Measurements from ENCODE around the gene MLLT1.

MLLT1 gene

DNA sequence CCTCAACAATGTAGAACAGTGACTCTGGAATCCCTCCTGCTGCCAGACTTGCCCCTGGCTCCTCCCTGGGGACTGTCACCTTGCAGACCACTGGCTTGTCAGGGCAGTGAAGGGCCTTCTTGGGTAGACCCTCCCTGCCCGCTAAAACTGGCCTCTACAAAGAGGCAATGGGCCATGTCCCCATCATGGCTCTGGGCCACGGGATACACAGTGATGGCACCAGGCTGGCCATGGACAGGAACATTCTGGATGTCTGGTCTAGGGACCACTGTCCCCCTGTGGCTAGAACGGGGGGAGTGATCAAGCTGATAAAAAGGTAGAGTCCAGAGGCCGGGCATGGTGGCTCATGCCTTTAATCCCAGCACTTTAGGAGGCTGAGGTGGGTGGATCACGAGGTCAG is 83.4 kb downstream of the MLLT1 start:
- DNase-seq (ENCODE audit: low spot score): no peak
- TF ChIP-seq, protein P1, sequence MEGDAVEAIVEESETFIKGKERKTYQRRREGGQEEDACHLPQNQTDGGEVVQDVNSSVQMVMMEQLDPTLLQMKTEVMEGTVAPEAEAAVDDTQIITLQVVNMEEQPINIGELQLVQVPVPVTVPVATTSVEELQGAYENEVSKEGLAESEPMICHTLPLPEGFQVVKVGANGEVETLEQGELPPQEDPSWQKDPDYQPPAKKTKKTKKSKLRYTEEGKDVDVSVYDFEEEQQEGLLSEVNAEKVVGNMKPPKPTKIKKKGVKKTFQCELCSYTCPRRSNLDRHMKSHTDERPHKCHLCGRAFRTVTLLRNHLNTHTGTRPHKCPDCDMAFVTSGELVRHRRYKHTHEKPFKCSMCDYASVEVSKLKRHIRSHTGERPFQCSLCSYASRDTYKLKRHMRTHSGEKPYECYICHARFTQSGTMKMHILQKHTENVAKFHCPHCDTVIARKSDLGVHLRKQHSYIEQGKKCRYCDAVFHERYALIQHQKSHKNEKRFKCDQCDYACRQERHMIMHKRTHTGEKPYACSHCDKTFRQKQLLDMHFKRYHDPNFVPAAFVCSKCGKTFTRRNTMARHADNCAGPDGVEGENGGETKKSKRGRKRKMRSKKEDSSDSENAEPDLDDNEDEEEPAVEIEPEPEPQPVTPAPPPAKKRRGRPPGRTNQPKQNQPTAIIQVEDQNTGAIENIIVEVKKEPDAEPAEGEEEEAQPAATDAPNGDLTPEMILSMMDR (IDR thresholded peaks at IDR 0.05; ENCODE audit: extremely low read depth, missing control alignments): no peak

DNA sequence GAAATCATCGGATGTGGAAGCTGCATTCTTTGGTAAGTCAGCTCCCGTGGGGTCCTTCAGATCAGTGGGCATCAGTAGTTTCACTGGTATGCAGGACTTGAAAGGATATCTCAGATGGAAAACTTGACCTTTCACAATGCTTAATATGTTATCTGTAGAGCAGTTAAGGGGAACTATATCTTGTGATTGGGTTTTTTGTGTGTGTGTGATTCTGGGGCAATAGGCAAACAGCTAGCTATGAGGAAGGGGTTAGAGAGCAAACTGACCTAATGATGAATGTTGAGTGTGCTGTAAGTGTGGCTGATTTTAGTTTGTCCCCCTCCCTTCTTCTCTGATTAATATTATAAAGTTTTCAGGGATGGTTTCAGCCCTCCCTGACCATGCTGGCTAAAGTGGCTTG is 91.0 kb downstream of the MLLT1 start:
- TF ChIP-seq, protein P1 (IDR thresholded peaks at IDR 0.05; ENCODE audit: extremely low read depth, missing control alignments): no peak
- DNase-seq (ENCODE audit: low spot score): no peak

DNA sequence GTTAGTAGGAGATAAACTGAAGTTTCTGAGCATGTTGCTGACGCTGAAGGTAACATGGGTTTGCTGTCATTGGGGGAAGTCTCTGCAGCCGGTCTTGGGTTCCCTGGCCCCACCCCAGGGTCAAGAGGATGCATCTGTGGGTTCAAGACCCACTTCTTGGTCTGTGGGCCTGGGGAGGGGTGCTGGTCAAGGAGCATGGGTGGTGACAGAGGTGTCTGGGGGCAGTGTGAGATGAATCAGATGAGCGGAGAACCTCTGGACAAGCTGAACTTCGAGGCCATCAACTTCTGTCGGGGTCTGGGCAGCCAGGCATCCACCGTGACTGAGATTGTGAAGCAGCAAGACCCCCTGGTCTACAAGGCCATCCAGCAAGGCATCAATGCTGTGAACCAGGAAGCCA is 92.4 kb downstream of the MLLT1 start:
- TF ChIP-seq, protein P1 (IDR thresholded peaks at IDR 0.05; ENCODE audit: extremely low read depth, missing control alignments): no peak
- DNase-seq (ENCODE audit: low spot score): no peak

DNA sequence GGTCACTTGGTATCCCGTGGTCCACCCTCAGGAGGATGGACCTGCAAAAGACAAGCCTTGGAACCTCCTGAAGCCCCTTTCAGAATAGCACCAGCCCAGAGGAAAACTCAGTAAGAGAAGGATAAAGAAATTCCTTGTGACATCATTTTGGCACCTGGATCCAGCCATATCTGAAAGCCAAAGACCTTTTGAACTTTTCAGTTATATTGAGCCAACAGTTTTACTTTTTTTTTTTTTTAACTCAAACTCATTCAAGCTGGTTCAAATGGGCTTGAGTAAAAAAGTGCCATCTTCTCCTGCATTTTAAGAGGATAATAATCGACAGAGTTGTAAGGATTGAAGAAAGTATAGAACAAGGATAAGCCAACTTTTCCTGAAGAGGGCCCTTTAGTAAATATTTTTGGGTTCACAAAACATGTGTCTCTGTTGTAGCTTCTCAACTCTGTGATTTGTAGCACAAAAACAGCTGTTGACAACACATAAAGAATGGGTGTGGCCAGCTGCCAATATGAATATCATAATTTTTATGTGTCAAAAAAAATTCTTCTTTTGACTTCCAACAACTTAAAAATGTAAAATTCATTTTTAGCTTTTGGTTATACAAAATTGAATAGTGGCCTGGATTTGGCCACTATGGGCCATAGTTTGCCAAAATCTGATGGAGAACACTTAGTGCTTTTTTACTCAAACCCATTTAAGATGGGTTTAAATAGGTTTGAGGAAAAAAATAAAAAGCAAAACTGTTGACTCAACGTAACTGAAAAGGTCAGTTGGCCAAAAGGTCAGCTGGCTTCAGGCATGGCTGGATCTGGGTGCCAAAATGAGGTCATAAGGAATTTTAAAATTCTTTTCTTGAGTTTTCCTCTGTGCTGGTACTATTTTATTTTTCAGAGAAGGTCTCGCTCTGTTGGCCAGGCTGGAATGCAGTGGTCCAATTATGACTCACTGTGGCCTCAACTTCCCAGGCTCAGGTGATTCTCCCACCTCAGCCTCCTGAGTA is 93.6 kb downstream of the MLLT1 start:
- TF ChIP-seq, protein P1 (IDR thresholded peaks at IDR 0.05; ENCODE audit: extremely low read depth, missing control alignments): no peak
- DNase-seq (ENCODE audit: low spot score): no peak

DNA sequence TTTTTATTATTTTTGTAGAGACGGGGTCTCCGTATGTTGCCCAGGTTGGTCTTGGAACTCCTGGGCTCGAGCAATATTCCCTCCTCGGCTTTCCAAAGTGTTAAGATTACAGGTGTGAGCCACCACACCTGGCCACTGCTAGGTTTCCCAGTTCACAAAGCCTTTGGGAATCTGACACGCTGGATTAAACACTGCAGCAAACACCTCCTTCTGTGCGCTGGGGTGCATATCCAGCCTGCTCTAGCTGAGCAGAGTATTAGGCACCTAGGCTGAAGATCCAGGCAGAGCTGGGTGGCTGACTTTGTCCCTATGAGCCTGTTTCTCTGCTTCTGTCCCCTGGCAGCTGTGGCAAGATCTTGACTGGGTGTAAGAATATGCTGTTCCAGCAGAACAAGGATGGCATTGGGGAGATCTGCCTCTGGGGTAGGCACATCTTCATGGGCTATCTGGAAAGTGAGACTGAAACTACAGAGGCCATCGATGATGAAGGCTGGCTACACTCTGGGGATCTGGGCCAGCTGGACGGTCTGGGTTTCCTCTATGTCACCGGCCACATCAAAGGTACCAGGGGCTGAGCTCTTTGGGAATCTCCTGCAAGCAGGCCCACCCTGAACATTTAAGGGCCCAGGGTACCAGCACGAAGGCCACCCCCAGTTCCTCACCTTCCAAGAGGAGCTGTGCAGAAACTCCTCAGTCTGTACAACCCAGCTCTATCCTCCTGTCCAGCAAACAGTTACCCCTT is 94.5 kb downstream of the MLLT1 start:
- TF ChIP-seq, protein P1 (IDR thresholded peaks at IDR 0.05; ENCODE audit: extremely low read depth, missing control alignments): no peak
- DNase-seq (ENCODE audit: low spot score): no peak

DNA sequence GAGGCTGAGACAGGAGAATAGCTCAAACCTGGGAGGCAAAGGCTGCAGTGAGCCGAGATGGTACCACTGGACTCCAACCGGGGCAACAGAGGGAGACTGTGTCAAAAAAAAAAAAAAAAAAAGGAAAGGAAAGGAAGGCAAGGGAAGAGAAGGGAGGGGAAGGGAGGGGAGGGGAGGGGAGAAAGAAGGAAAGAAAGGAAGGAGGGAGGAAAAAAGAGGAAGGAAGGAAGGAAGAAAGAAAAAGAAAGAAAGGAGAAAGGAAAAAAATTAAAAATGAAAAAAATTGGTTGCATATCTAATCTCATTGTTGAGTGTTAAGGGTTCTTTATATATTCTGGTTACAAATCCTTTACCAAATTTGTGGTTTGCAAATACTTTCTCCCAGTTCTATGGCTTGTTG is 98.7 kb downstream of the MLLT1 start:
- DNase-seq (ENCODE audit: low spot score): no peak
- TF ChIP-seq, protein P1 (IDR thresholded peaks at IDR 0.05; ENCODE audit: extremely low read depth, missing control alignments): no peak

DNA sequence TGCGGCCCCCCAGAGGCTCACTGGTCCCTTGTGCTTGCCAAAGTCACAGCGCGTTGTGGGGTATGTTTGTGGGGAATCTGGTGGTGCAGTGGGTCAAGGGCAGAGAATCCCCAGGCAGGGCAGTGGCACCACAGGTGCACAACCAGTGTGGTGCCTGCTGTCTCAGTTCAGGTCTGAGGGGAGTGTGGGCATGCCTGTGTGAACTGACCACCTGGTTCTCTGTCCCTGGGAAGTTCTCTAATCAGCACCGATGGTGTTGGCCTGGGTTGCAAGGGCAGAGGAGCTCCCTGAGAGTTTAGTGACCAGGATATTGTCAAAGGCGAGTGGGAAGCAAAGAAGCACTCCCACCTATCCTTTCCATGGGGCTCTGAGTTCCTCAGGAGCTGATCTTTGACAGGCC is 106.6 kb downstream of the MLLT1 start:
- DNase-seq (ENCODE audit: low spot score): no peak
- TF ChIP-seq, protein P1 (IDR thresholded peaks at IDR 0.05; ENCODE audit: extremely low read depth, missing control alignments): no peak
